C4-2B (cell line): ENCODE results near the gene GRB2.

ENCODE experiments used
- H3K27ac ChIP-seq: fragments of 450-650 bp; 2 replicates; pipeline ENCODE4 v1.5.1; 2017
- ZFX ChIP-seq: fragments of 450-650 bp; IDR thresholded peaks from 2 replicates; pipeline ENCODE4 v1.6.1; 2017
- TF ChIP-seq, protein P1 (sequence below): fragments of 450-650 bp; conservative IDR thresholded peaks from 2 replicates; pipeline ENCODE4 v1.5.1; 2017; ENCODE audit warnings: mild to moderate bottlenecking

GRB2 gene

DNA sequence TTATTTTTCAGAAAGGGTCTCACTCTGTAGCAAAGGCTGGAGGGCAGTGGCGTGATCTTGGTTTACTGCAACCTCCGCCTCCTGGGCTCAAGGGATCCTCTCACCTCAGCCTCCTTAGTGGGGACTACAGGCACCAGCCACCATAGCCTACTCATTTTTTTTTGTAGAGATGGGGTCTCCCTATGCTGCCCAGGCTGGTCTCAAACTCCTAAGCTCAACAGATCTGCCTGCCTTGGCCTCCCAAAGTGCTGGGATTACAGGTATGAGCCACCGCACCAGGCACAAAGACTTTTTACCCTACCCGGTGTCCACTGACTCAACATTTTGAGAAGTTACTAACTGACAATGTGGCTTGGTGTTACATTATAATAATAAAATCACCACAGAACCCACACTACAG is 7.2 kb downstream of the GRB2 start:
- H3K27ac ChIP-seq = no peak overlapping the region

DNA sequence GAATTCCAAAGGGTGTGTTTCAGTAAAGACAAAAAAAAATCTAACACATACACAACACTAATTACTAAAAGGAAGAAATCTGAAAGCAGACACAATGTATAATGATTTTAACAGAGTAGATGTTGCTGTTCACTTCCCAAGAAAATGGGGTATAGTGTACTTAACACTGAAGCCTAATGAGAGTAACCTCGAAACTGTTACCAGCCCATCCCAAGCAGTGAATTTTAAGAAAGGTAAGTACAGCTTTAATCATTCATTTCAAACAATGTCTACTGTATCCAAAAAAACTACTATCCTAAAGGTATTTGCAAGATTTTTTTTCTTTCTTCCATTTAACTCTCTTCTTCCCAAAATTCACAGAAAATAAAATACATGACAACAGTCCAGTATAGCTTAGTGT is 8.3 kb downstream of the GRB2 start:
- no peak overlapping the region for H3K27ac ChIP-seq
- TF ChIP-seq ZFX = no peak
- TF ChIP-seq, protein P1, sequence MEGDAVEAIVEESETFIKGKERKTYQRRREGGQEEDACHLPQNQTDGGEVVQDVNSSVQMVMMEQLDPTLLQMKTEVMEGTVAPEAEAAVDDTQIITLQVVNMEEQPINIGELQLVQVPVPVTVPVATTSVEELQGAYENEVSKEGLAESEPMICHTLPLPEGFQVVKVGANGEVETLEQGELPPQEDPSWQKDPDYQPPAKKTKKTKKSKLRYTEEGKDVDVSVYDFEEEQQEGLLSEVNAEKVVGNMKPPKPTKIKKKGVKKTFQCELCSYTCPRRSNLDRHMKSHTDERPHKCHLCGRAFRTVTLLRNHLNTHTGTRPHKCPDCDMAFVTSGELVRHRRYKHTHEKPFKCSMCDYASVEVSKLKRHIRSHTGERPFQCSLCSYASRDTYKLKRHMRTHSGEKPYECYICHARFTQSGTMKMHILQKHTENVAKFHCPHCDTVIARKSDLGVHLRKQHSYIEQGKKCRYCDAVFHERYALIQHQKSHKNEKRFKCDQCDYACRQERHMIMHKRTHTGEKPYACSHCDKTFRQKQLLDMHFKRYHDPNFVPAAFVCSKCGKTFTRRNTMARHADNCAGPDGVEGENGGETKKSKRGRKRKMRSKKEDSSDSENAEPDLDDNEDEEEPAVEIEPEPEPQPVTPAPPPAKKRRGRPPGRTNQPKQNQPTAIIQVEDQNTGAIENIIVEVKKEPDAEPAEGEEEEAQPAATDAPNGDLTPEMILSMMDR = no peak

More for the DNA sequence above, 7.2 kb downstream of the GRB2 start:
- no peak for TF ChIP-seq ZFX
- TF ChIP-seq, protein P1 = no peak

DNA sequence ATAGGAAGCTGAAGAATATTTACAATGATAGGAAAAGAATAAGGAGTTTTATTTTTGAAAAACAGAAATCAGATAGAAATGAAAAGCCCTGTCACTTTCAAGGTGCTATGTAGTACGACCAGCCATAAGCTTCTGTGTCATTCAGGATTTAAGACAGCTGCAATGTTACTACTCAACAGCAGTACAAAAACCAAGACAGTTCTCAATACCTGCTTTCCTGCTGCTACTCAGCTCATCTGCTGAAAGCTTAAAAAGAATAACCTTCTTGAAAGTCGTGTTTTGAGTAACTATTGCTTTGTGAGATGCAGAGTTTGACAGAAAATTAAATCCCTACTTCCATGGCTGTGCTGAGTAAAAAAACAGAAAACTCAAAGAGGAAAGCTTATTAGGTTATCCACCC is 8.7 kb downstream of the GRB2 start:
- TF ChIP-seq ZFX = no peak
- TF ChIP-seq, protein P1 = no peak
- H3K27ac ChIP-seq = no peak overlapping the region

DNA sequence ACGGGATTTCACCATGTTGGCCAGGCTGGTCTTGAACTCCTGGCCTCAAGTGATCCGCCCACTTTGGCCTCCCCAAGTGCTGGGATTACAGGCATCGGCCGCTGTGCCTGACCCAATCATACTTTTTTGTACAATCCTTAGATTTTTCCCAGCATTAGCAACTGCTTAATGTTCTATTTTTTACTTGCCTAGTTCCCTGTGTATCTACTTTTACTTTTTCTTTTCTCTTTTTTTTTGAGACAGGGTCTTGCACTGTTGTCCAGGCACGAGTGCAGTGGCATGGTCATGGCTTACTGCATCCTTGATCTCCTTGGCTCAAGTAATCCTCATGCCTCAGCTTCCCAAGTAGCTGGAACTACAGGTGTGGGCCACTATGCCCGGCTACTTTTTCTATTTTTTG is 9.5 kb downstream of the GRB2 start:
- peak overlapping the region; percentile 1; the same call in 1 of the 2 replicates for H3K27ac ChIP-seq
- TF ChIP-seq, protein P1 = no peak
- no peak for TF ChIP-seq ZFX

DNA sequence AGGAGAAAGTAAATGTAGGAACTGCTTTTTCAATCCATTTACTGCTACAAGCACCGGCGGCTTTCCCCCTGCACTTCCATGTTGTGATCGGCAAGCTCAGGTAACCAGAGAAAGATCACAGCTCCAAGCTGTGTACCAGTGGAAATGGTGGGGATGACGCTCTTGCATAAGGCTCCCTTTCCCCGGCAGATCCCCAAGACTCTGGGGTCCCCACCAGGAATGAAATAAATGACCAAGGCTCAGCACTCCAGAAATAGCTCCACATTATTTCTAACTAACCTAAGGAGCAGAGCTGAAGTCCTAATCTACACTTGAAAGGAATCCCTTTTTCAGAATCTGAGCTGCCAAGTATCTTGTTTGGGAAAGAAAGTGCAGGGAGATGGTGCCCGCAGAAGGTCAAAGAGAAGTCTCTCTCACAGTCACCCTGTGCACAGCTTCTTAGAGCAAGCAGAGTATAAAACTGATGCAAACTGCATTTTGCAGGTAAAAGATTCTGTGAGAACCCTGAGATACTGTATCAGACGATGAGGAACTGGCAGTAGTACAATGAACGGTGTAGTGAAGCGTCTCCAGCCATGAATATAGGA is 11.1 kb downstream of the GRB2 start:
- TF ChIP-seq ZFX = no peak
- TF ChIP-seq, protein P1 = no peak
- H3K27ac ChIP-seq = peak overlapping the region; percentile 80

DNA sequence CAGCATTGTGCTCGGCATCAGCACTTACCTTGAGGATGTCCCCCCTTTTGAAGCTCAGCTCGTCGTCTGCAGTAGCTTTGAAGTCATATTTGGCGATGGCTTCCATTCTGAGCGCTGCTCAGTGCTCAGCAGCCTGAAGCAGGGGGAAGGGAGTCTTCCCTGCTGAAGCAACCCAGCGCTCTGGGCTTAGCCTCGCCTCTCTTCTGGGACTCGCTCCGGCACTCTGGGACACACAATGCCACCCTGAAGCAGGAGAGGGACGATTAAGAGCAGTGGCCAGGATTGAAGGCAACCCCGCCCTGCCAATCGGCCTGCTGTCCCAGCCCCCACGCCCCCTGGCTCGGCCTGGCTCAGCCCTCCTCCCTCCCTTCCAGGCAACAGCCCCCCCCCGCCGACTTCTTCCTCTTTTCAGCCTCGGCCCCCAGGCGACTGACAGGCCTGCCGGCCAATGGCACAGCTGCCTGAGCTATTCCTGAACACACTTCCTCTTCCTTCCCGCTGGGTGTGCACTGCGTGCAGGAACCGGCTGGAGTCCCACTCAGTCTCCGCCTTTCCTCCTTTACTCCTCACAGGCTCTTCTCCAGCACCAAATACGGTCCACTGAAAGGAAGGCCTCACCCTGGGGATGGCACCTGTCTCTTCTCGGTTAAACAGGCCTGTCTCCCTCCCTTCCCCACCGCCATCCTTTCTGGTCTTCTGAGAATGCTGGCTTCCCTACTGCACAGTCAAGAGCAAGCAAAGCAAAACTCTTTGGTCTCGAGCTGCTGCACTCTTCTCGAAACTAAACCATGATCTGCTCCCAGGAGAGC is 11.8 kb downstream of the GRB2 start:
- H3K27ac ChIP-seq = peak overlapping the region; percentile 80
- no peak for TF ChIP-seq ZFX
- TF ChIP-seq, protein P1 = no peak

DNA sequence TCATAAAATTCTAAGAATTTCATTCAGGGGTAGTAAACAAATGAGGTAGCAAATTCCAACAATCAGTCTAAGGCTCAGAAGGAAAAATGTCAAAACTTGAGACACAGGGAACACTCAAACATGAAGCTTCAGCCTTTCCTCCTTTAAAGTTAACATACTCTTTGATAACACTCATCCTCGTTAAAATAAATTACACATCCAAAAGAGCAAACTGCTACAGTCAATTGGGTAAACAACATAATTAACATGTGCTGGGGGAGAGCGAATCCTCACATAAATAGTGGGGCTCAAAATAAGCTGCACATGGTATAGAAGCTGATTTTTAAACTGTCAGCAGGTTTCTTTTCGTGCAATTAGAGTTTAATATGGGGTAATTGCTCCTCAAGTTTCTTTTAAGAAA is 12.9 kb downstream of the GRB2 start:
- H3K27ac ChIP-seq = no peak overlapping the region

More for the DNA sequence above, 12.9 kb downstream of the GRB2 start:
- TF ChIP-seq, protein P1 = no peak
- no peak for TF ChIP-seq ZFX
